ENCODE measurements around the gene IL17C. TPM values are rescaled to one million over a fixed set of nuclear protein-coding genes. Genes with fewer than 3 reads are reported as not detected.

The IL17C gene
- total and polyA plus RNA-seq, 2 donors (not counting 3 experiments of a cell fraction or from before 2014, with no cell fraction given) = 0.17 TPM; not detected in 1

- Histone ChIP-seq H2AFZ (ENCODE audit: low read depth, low read length) (no peak overlapping the region), H3K4me1 (ENCODE audit: control insufficient read depth, extremely low read depth, insufficient read depth, low read length) (no peaks in the 10 kb centered on the region), H3K9ac (replicated peaks; ENCODE audit: extremely low read depth, insufficient read depth, low read length) (no peak overlapping the region), H3K4me2 (ENCODE audit: insufficient read depth, low read length) (no peak overlapping the region), H4K20me1 (replicated peaks; ENCODE audit: control insufficient read depth, extremely low read depth, insufficient read depth, low read length) (no peaks in the 10 kb centered on the region), H3K4me3 (replicated peaks in 1 of 3; ENCODE audit: insufficient read depth in 1 of 3, low read depth in 1 of 3, low read length in 3 of 3) (no peak overlapping the region), H3K36me3 (ENCODE audit: control insufficient read depth in 2 of 2, extremely low read depth in 1 of 2, insufficient read depth in 2 of 2, low read length in 2 of 2) (peaks cover 11 to 42% of the 10 kb centered on the region in 2 experiments), H3K27me3 (ENCODE audit: control insufficient read depth in 2 of 2, insufficient read depth in 2 of 2, low read length in 2 of 2) (no peaks in the 10 kb centered on the region), H3K27ac (ENCODE audit: insufficient read depth, low read depth, low read length) (no peak overlapping the region), H3K79me2 (ENCODE audit: control insufficient read depth, insufficient read depth, low read length) (peaks cover 4% of the 10 kb centered on the region), H3K9me3 (replicated peaks; ENCODE audit: control insufficient read depth, insufficient read depth, low read length) (no peaks in the 10 kb centered on the region), H3K9me1 (replicated peaks; ENCODE audit: control insufficient read depth, extremely low read depth, insufficient read depth, low read length) (no peaks in the 10 kb centered on the region)
- dilution Hi-C loops (cut with MboI; ENCODE audit: extremely low pct_ligation_motif_present, low sequenced_read_pairs) = no loop called here
- ChIA-PET POLR2A (no interaction called here), CTCF (interaction anchor here (1.2 to 1.4 kb wide), 2 partner anchors 9 to 117 kb away, joined by 3 read pairs; no protein-coding TSS in a partner anchor)
- DNase-seq (ENCODE audit: low read depth, low spot score) (no peak), FAIRE-seq (no peak)
- no TSS peak for BruUV-seq (replicated peaks)
- TF ChIP-seq EZH2 (IDR thresholded peaks at IDR 0.05; ENCODE audit: borderline replicate concordance, low read depth, low read length, severe bottlenecking) = no peak
- no peak for TF ChIP-seq POLR2A (IDR thresholded peaks at IDR 0.05; ENCODE audit: low read depth, low read length)
- no peak for TF ChIP-seq CTCF (IDR thresholded peaks at IDR 0.05; ENCODE audit: extremely low read depth in 1 of 2, insufficient read depth in 1 of 2, low read depth in 1 of 2, low read length in 2 of 2)
- no peak for TF ChIP-seq GATA2 (IDR thresholded peaks at IDR 0.05; ENCODE audit: insufficient read depth, insufficient read length, low read depth, low read length)
- intact Hi-C loops (cut with micrococcal nuclease) = no loop called here
Measured at GRCh38 chr16:88619859-88620815, 18.2 kb upstream of the IL17C start.

Measured in endothelial cell of umbilical vein (primary cell).